ENCODE measurements around the gene TYW5. TPM values are rescaled to one million over a fixed set of nuclear protein-coding genes. Genes with fewer than 3 reads are reported as not detected.

TYW5 gene
- total and polyA plus RNA-seq, 5 donors, result 1.7 to 3.5 (median 3.0) TPM

- H3K27ac ChIP-seq (ENCODE audit: low read length), result peak overlapping the region; percentile 23
- WGBS, result 15% methylated on average over 7 of the region's 7 CpGs
- ATAC-seq (peak; percentile 73 to 88), DNase-seq (no peak)
- H3K4me1 ChIP-seq (ENCODE audit: control insufficient read depth, insufficient read depth, low read length), result peaks cover 3% of the 10 kb centered on the region
- peak overlapping the region; percentile 37 for H3K4me3 ChIP-seq (ENCODE audit: low read length)
- H3K27me3 ChIP-seq (ENCODE audit: control insufficient read depth, insufficient read depth), result no peaks in the 10 kb centered on the region
- H3K9me3 ChIP-seq (ENCODE audit: control insufficient read depth, low read length), result no peaks in the 10 kb centered on the region
- intact Hi-C loops (cut with DNase I), result loop anchor here in 1 of 4 donors (10.0 kb wide), 1 partner anchor 317 kb away; the partner anchor contains the start of gene SPATS2L
Measured at GRCh38 chr2:199988151-199988550, 32.9 kb upstream of the TYW5 start.

GRCh38 chr2:199987586-199987985, 32.3 kb upstream of the TYW5 start:
- intact Hi-C loops (cut with DNase I), result loop anchor here in 1 of 4 donors (10.0 kb wide), 1 partner anchor 317 kb away; the partner anchor contains the start of gene SPATS2L

GRCh38 chr2:199985625-199986207, 30.4 kb upstream of the TYW5 start:
- 69% methylated on average over 6 of the region's 6 CpGs for WGBS
- ATAC-seq, result peak; percentile 47 to 58

More at GRCh38 chr2:199987586-199987985, 32.3 kb upstream of the TYW5 start:
- Histone ChIP-seq H3K4me3 (ENCODE audit: low read length) (peak overlapping the region; percentile 37), H3K4me1 (ENCODE audit: control insufficient read depth, insufficient read depth, low read length) (peaks cover 3% of the 10 kb centered on the region), H3K9me3 (ENCODE audit: control insufficient read depth, low read length) (no peaks in the 10 kb centered on the region), H3K27me3 (ENCODE audit: control insufficient read depth, insufficient read depth) (no peaks in the 10 kb centered on the region), H3K27ac (ENCODE audit: low read length) (no peak overlapping the region)
- ATAC-seq (no peak), DNase-seq (no peak)
- 41% methylated on average over 2 of the region's 2 CpGs for WGBS

GRCh38 chr2:199984755-199985154, 29.5 kb upstream of the TYW5 start:
- intact Hi-C loops (cut with DNase I), result loop anchor here in 3 of 4 donors (5.0 to 10.0 kb wide), 3 partner anchors 320 to 498 kb away; partner anchors contain the start of gene SPATS2L (in 1 of the 3)
- DNase-seq (no peak), ATAC-seq (no peak)
- Histone ChIP-seq H3K9me3 (ENCODE audit: control insufficient read depth, low read length) (no peaks in the 10 kb centered on the region), H3K27me3 (ENCODE audit: control insufficient read depth, insufficient read depth) (no peaks in the 10 kb centered on the region), H3K27ac (ENCODE audit: low read length) (no peak overlapping the region), H3K4me3 (ENCODE audit: low read length) (no peak overlapping the region), H3K4me1 (ENCODE audit: control insufficient read depth, insufficient read depth, low read length) (peaks cover 3% of the 10 kb centered on the region)
- 69% methylated on average over 2 of the region's 2 CpGs for WGBS

More at GRCh38 chr2:199985625-199986207, 30.4 kb upstream of the TYW5 start:
- H3K9me3 ChIP-seq (ENCODE audit: control insufficient read depth, low read length), result no peaks in the 10 kb centered on the region
- DNase-seq, result peak in 2 of 3 donors; percentile 43 to 73
- H3K4me1 ChIP-seq (ENCODE audit: control insufficient read depth, insufficient read depth, low read length), result peaks cover 3% of the 10 kb centered on the region
- no peaks in the 10 kb centered on the region for H3K27me3 ChIP-seq (ENCODE audit: control insufficient read depth, insufficient read depth)
- no peak overlapping the region for H3K4me3 ChIP-seq (ENCODE audit: low read length)
- intact Hi-C loops (cut with DNase I), result loop anchor here in 1 of 4 donors (10.0 kb wide), 1 partner anchor 319 kb away; the partner anchor contains the start of gene SPATS2L
- no peak overlapping the region for H3K27ac ChIP-seq (ENCODE audit: low read length)

- Histone ChIP-seq H3K27ac (ENCODE audit: low read length) (no peak overlapping the region), H3K27me3 (ENCODE audit: control insufficient read depth, insufficient read depth) (no peaks in the 10 kb centered on the region), H3K9me3 (ENCODE audit: control insufficient read depth, low read length) (no peaks in the 10 kb centered on the region), H3K4me1 (ENCODE audit: control insufficient read depth, insufficient read depth, low read length) (peaks cover 3% of the 10 kb centered on the region), H3K4me3 (ENCODE audit: low read length) (no peak overlapping the region)
- intact Hi-C loops (cut with DNase I), result loop anchor here in 3 of 4 donors (5.0 to 10.0 kb wide), 3 partner anchors 321 to 498 kb away; partner anchors contain the start of gene SPATS2L (in 1 of the 3)
- DNase-seq (no peak), ATAC-seq (no peak)
- 55% methylated on average over 4 of the region's 4 CpGs for WGBS
Measured at GRCh38 chr2:199984159-199984558, 28.9 kb upstream of the TYW5 start.

- Histone ChIP-seq H3K27ac (ENCODE audit: low read length) (no peak overlapping the region), H3K9me3 (ENCODE audit: control insufficient read depth, low read length) (no peaks in the 10 kb centered on the region), H3K27me3 (ENCODE audit: control insufficient read depth, insufficient read depth) (no peaks in the 10 kb centered on the region), H3K4me3 (ENCODE audit: low read length) (no peak overlapping the region), H3K4me1 (ENCODE audit: control insufficient read depth, insufficient read depth, low read length) (peaks cover under 1% of the 10 kb centered on the region)
- DNase-seq, result no peak
- intact Hi-C loops (cut with DNase I), result loop anchor here in 3 of 4 donors (5.0 to 10.0 kb wide), 3 partner anchors 321 to 499 kb away; partner anchors contain the start of gene SPATS2L (in 1 of the 3)
- 48% methylated on average over 1 of the region's 1 CpG for whole genome bisulfite sequencing
- ATAC-seq, result no peak
Measured at GRCh38 chr2:199983534-199983933, 28.2 kb upstream of the TYW5 start.

GRCh38 chr2:199982126-199982843, 27.0 kb upstream of the TYW5 start:
- DNase-seq (no peak), ATAC-seq (no peak)
- intact Hi-C loops (cut with DNase I), result loop anchor here in 3 of 4 donors (5.0 to 10.0 kb wide), 3 partner anchors 323 to 500 kb away; partner anchors contain the start of gene SPATS2L (in 1 of the 3)
- Histone ChIP-seq H3K27ac (ENCODE audit: low read length) (no peak overlapping the region), H3K27me3 (ENCODE audit: control insufficient read depth, insufficient read depth) (no peaks in the 10 kb centered on the region), H3K9me3 (ENCODE audit: control insufficient read depth, low read length) (no peaks in the 10 kb centered on the region), H3K4me1 (ENCODE audit: control insufficient read depth, insufficient read depth, low read length) (no peaks in the 10 kb centered on the region), H3K4me3 (ENCODE audit: low read length) (no peak overlapping the region)
- WGBS, result 84% methylated on average over 5 of the region's 5 CpGs

- Histone ChIP-seq H3K27me3 (ENCODE audit: control insufficient read depth, insufficient read depth) (no peaks in the 10 kb centered on the region), H3K4me3 (ENCODE audit: low read length) (no peak overlapping the region), H3K4me1 (ENCODE audit: control insufficient read depth, insufficient read depth, low read length) (no peaks in the 10 kb centered on the region), H3K9me3 (ENCODE audit: control insufficient read depth, low read length) (no peaks in the 10 kb centered on the region), H3K27ac (ENCODE audit: low read length) (no peak overlapping the region)
- ATAC-seq (peak; percentile 78 to 86), DNase-seq (peak; percentile 84 to 96 (median 90))
- intact Hi-C loops (cut with DNase I), result loop anchor here (2.0 to 10.0 kb wide), 6 partner anchors 325 to 725 kb away; partner anchors contain the start of gene SPATS2L (in 2 of the 4)
- WGBS, result 10% methylated on average over 12 of the region's 12 CpGs
Measured at GRCh38 chr2:199979832-199980628, 24.7 kb upstream of the TYW5 start.

GRCh38 chr2:199979398-199979797, 24.1 kb upstream of the TYW5 start:
- Histone ChIP-seq H3K27ac (ENCODE audit: low read length) (no peak overlapping the region), H3K9me3 (ENCODE audit: control insufficient read depth, low read length) (no peaks in the 10 kb centered on the region), H3K4me1 (ENCODE audit: control insufficient read depth, insufficient read depth, low read length) (no peaks in the 10 kb centered on the region), H3K27me3 (ENCODE audit: control insufficient read depth, insufficient read depth) (no peaks in the 10 kb centered on the region), H3K4me3 (ENCODE audit: low read length) (no peak overlapping the region)
- DNase-seq, result no peak
- intact Hi-C loops (cut with DNase I), result loop anchor here in 2 of 4 donors (2.0 to 10.0 kb wide), 4 partner anchors 328 to 725 kb away; partner anchors contain the start of gene SPATS2L (in 1 of the 2)
- WGBS, result 64% methylated on average over 5 of the region's 5 CpGs
- ATAC-seq, result peak in 1 of 2 donors; percentile 17

- Histone ChIP-seq H3K27me3 (ENCODE audit: control insufficient read depth, insufficient read depth) (no peaks in the 10 kb centered on the region), H3K4me1 (ENCODE audit: control insufficient read depth, insufficient read depth, low read length) (no peaks in the 10 kb centered on the region), H3K27ac (ENCODE audit: low read length) (no peak overlapping the region), H3K9me3 (ENCODE audit: control insufficient read depth, low read length) (no peaks in the 10 kb centered on the region), H3K4me3 (ENCODE audit: low read length) (no peak overlapping the region)
- intact Hi-C loops (cut with DNase I), result loop anchor here in 2 of 4 donors (2.0 to 10.0 kb wide), 4 partner anchors 329 to 727 kb away; partner anchors contain the start of gene SPATS2L (in 1 of the 2)
- no peak for ATAC-seq
- no peak for DNase-seq
Measured at GRCh38 chr2:199977984-199978415, 22.7 kb upstream of the TYW5 start.

Measured in right cardiac atrium (tissue), 5 donors.